OCI-LY3 (cell line): ENCODE measurements around the gene SNAP29.

ENCODE experiments used
- H2AFZ ChIP-seq: fragments of 200-600, 300-600 bp; shearing (Covaris generic); 2 replicates; pipeline ENCODE4 v1.6.0; 2014; ENCODE audit warnings: antibody characterized with exemption, low read depth, low read length
- H3K27ac ChIP-seq: fragments of 200-600, 300-600 bp; sonication (generic); 2 replicates; pipeline ENCODE4 v1.5.1; 2014; ENCODE audit warnings: mild to moderate bottlenecking, low read length, moderate library complexity, mixed read lengths
- H3K27me3 ChIP-seq: fragments of 200-600, 300-600 bp; sonication (generic); 2 replicates; pipeline ENCODE4 v1.6.1; 2014; ENCODE audit warnings: low read depth, low read length, mixed read lengths
- H3K36me3 ChIP-seq: fragments of 200-600, 300-600 bp; sonication (generic); replicated peaks from 2 replicates; pipeline ENCODE3; 2014; ENCODE audit warnings: low read depth, low read length, mixed read lengths
- H3K4me1 ChIP-seq: fragments of 300-600, 200-600 bp; sonication (generic); 2 replicates; pipeline ENCODE4 v1.6.1; 2014; ENCODE audit warnings: low read length, mixed read lengths
- H3K4me2 ChIP-seq: fragments of 200-600, 300-600 bp; sonication (generic); 2 replicates; pipeline ENCODE4 v1.6.1; 2014; ENCODE audit warnings: low read length, mixed read lengths
- H3K4me3 ChIP-seq: fragments of 300-600, 200-600 bp; sonication (generic); 2 replicates; pipeline ENCODE4 v1.5.1; 2014; ENCODE audit warnings: antibody characterized with exemption, mild to moderate bottlenecking, low read length, moderate library complexity
- H3K79me2 ChIP-seq: fragments of 300-600, 200-600 bp; shearing (Covaris generic); 2 replicates; pipeline ENCODE4 v1.6.1; 2014; ENCODE audit warnings: mild to moderate bottlenecking, low read length, mixed read lengths
- H3K9ac ChIP-seq: fragments of 300-600, 200-600 bp; shearing (Covaris generic); 2 replicates; pipeline ENCODE4 v1.6.0; 2014; ENCODE audit warnings: mild to moderate bottlenecking, low read length, moderate library complexity
- H3K9me3 ChIP-seq: fragments of 200-600, 300-600 bp; shearing (Covaris generic); 2 replicates; pipeline ENCODE4 v1.6.1; 2014; ENCODE audit warnings: low read length, mixed read lengths; ENCODE audit not compliant: insufficient read depth
- H4K20me1 ChIP-seq: fragments of 200-600, 300-600 bp; sonication (generic); 2 replicates; pipeline ENCODE4 v1.6.1; 2016; ENCODE audit warnings: low read length, mixed read lengths; ENCODE audit not compliant: insufficient read depth
- EZH2phosphoT487 ChIP-seq: fragments of 200-600 bp; shearing (Covaris generic); IDR thresholded peaks from 2 replicates; pipeline ENCODE4 v1.6.1; 2018; ENCODE audit warnings: antibody characterized with exemption, mixed run types, low read depth
- TF ChIP-seq, protein P1 (sequence below): fragments of 200-600, 300-600 bp; sonication (generic); IDR thresholded peaks from 2 replicates; pipeline ENCODE4 v1.5.1; 2014; ENCODE audit warnings: antibody characterized with exemption, low read length, low read depth

Gene SNAP29

DNA sequence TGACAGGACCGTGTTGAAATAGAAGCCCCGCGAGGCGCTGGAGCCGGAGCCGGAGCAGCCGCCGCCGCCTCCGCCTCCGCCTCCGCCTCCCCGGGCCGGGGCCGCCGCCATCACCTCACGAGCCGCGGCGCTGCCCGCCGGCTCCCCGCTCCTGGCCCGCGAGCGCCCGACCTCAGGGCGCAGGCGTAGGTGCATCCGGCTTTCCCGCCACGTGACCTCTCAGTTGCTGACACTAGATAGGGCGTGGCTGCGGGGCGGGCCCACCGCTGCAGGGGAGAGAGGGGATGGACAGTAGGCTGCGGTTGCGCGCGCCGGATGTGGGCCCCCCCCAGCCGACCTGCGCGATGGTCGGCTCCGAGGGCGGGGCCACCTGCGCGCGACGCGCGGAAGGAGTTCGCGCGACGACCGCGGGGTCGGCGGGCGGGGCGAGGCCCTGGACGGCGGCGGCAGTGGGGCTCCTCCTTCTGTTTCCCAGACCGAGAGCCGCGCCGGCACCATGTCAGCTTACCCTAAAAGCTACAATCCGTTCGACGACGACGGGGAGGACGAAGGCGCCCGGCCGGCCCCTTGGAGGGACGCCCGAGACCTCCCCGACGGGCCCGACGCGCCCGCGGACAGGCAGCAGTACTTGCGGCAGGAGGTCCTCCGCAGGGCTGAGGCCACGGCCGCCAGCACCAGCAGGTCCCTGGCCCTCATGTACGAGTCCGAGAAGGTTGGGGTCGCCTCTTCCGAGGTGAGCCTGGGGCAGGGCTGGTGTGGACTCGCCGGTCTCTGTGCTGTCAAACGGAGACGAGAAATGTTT, at the start of gene SNAP29, which contains the start of gene PI4KA:
TSS of gene SNAP29 (plus strand) at position 393 of the 802 bp plus-strand sequence. CDS start at position 497, 104 bp downstream.
TSS of gene PI4KA (minus strand) at position 197 of the 802 bp plus-strand sequence. CDS start at position 111, 86 bp downstream.
- Histone ChIP-seq H3K9ac (peak within 1 kb of the TSS; percentile 93), H2AFZ (peak within 1 kb of the TSS; percentile 95), H3K4me3 (peak within 1 kb of the TSS; percentile 98), H3K79me2 (peaks cover 52% of the 10 kb centered on the region), H4K20me1 (peaks cover 17% of the 10 kb centered on the region), H3K9me3 (no peaks in the 10 kb centered on the region), H3K27ac (peak within 1 kb of the TSS; percentile 55), H3K4me2 (peak within 1 kb of the TSS; percentile 94), H3K4me1 (peaks cover 16% of the 10 kb centered on the region), H3K27me3 (no peaks in the 10 kb centered on the region), H3K36me3 (no peaks in the 10 kb centered on the region)
- TF ChIP-seq, protein P1, sequence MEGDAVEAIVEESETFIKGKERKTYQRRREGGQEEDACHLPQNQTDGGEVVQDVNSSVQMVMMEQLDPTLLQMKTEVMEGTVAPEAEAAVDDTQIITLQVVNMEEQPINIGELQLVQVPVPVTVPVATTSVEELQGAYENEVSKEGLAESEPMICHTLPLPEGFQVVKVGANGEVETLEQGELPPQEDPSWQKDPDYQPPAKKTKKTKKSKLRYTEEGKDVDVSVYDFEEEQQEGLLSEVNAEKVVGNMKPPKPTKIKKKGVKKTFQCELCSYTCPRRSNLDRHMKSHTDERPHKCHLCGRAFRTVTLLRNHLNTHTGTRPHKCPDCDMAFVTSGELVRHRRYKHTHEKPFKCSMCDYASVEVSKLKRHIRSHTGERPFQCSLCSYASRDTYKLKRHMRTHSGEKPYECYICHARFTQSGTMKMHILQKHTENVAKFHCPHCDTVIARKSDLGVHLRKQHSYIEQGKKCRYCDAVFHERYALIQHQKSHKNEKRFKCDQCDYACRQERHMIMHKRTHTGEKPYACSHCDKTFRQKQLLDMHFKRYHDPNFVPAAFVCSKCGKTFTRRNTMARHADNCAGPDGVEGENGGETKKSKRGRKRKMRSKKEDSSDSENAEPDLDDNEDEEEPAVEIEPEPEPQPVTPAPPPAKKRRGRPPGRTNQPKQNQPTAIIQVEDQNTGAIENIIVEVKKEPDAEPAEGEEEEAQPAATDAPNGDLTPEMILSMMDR, result no peak
- no peak for TF ChIP-seq EZH2phosphoT487

DNA sequence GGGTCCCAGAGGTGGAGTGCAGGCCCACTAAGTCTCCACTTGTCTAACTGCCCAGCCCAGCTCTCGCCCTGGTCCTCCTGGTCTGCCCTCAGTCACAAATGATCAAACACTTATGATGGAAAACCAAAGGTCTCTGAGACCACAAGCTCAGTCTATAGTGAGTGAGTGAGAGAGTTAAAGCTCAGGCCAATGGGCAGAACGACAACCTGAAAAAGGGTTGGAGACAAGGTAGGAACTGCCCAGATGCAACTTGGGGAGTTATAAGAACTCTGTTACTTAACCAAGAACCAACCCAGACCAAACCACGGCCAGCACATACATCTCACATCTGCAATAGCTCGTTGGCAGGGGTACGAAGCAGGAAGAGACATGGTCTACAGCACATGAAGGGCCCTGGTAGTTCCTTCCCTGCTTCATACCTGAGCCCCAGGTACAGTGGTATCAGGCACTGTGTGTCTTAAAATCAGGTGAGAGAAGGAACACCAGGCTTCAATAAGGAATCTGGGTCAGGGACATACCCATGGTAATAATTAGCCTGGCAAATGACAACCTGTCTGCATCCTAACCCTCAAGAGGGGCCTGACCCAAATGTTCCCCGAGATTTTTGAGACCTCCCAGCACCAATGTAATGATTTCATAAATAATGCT, 49.1 kb upstream of the SNAP29 start:
- Histone ChIP-seq H3K36me3 (peaks cover 40% of the 10 kb centered on the region), H3K9ac (no peak overlapping the region), H3K4me2 (no peak overlapping the region), H3K4me3 (no peak overlapping the region), H3K9me3 (no peaks in the 10 kb centered on the region), H3K4me1 (no peaks in the 10 kb centered on the region), H4K20me1 (no peaks in the 10 kb centered on the region), H2AFZ (no peak overlapping the region), H3K27me3 (no peaks in the 10 kb centered on the region), H3K79me2 (no peaks in the 10 kb centered on the region), H3K27ac (no peak overlapping the region)
- TF ChIP-seq EZH2phosphoT487, result no peak
- TF ChIP-seq, protein P1, result no peak

DNA sequence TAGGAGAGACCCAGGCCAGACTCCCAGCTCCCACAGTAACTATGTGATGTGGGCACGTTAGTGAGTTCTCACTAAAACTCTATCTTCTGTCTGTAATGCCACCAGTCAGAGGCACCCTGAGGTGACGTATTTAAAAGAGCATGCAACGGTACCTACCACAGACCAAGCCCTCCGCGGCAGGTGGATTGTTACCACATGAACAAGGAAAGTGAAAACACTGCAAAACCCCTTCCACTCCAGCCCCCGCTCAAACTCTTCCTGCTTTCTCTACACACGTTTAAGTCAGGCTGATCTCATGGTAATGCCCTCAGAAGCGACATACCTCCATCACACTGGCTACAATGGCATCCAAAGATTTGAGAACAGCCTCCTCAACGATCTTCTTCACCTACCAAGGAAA, 48.2 kb upstream of the SNAP29 start:
- Histone ChIP-seq H3K27me3 (no peaks in the 10 kb centered on the region), H2AFZ (no peak overlapping the region), H4K20me1 (no peaks in the 10 kb centered on the region), H3K36me3 (peaks cover 41% of the 10 kb centered on the region), H3K4me1 (no peaks in the 10 kb centered on the region), H3K27ac (no peak overlapping the region), H3K4me2 (no peak overlapping the region), H3K9ac (no peak overlapping the region), H3K9me3 (no peaks in the 10 kb centered on the region), H3K79me2 (no peaks in the 10 kb centered on the region), H3K4me3 (no peak overlapping the region)
- no peak for TF ChIP-seq EZH2phosphoT487
- TF ChIP-seq, protein P1, result no peak

DNA sequence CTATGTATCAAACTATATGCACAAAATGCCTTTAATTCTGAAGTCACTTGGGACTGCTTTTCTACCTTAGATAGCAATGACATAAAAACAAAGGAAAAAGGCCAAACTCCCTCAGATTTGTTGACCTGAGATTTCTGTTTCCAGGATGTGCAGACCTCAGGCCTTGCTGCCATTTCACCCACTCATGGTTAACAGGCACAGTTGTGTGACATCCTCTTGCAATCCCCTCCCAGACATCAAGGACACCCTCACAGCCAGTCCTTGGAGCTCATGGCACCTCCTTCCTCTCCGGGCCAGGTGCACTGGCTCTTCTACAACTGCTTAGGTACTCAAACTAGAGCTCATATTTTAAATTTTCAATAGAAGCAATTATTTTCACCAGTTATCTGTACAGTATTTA, 47.6 kb upstream of the SNAP29 start:
- H3K27me3 ChIP-seq, result no peaks in the 10 kb centered on the region
- no peak overlapping the region for H3K9ac ChIP-seq
- no peaks in the 10 kb centered on the region for H3K79me2 ChIP-seq
- H2AFZ ChIP-seq, result no peak overlapping the region
- H4K20me1 ChIP-seq, result no peaks in the 10 kb centered on the region
- H3K9me3 ChIP-seq, result no peaks in the 10 kb centered on the region
- H3K36me3 ChIP-seq, result peaks cover 37% of the 10 kb centered on the region
- H3K4me2 ChIP-seq, result no peak overlapping the region
- no peak overlapping the region for H3K4me3 ChIP-seq
- no peak overlapping the region for H3K27ac ChIP-seq
- no peaks in the 10 kb centered on the region for H3K4me1 ChIP-seq
- no peak for TF ChIP-seq EZH2phosphoT487
- TF ChIP-seq, protein P1, result no peak
